Natural killer cell treated with Interleukin-12 subunit alpha and Interleukin-12 subunit beta and Interleukin-15 and Interleukin-18, amount 100 ng/mL, for 72 hours (primary cell): Measurements from ENCODE around the gene ANO8. TPM values are rescaled to one million over a fixed set of nuclear protein-coding genes. Genes with fewer than 3 reads are reported as not detected.
"Not testable (repeated sequence)": the region's sequence is repeated elsewhere in the genome, so short reads cannot be mapped to it uniquely, and the experiment has no call there.

Source experiments
- ATAC-seq, 2 donors: fragments of 150-1000 bp; cut with Tn5 transposase in 1 of 2; sonication (Bioruptor Pico), chemical (Tn5 transposase) in 1 of 2; 2 replicates each; pipeline ENCODE4 v1.10.0; 2021
- DNase-seq: peaks from one replicate; pipeline ENCODE4 v3.0.0; 2022; ENCODE audit warnings: low spot score
- H3K27ac Mint-ChIP-seq, 2 donors: 1 replicate in 1 of 2; 2 replicates in 1 of 2; pipeline ENCODE4 v1.8.0; 2022; ENCODE audit warnings: mixed read lengths in 2 of 2, mild to moderate bottlenecking in 1 of 2, moderate library complexity in 1 of 2
- H3K27me3 Mint-ChIP-seq, 2 donors: 1 replicate in 1 of 2; 2 replicates in 1 of 2; pipeline ENCODE4 v1.8.0; 2022; ENCODE audit warnings: mixed read lengths in 2 of 2
- H3K36me3 Mint-ChIP-seq: one replicate; pipeline ENCODE4 v1.8.0; 2022; ENCODE audit warnings: mixed read lengths
- H3K4me1 Mint-ChIP-seq, 2 donors: 1 replicate in 1 of 2; 2 replicates in 1 of 2; pipeline ENCODE4 v1.8.0; 2022; ENCODE audit warnings: low read depth in 2 of 2, mixed read lengths in 2 of 2, mild to moderate bottlenecking in 1 of 2
- H3K4me3 Mint-ChIP-seq: one replicate; pipeline ENCODE4 v1.8.0; 2022; ENCODE audit warnings: mixed read lengths
- H3K9me3 Mint-ChIP-seq: 2 replicates; pipeline ENCODE4 v1.8.0; 2022; ENCODE audit warnings: mixed read lengths
- total RNA-seq, 2 donors: library from RNA; stranded (reverse); gene quantifications; one replicate each; pipeline ENCODE4 v1.2.3, GENCODE V29; 2022

Gene ANO8
- total RNA-seq, 2 donors from 2014 or later = 5.5 to 7.0 TPM

DNA sequence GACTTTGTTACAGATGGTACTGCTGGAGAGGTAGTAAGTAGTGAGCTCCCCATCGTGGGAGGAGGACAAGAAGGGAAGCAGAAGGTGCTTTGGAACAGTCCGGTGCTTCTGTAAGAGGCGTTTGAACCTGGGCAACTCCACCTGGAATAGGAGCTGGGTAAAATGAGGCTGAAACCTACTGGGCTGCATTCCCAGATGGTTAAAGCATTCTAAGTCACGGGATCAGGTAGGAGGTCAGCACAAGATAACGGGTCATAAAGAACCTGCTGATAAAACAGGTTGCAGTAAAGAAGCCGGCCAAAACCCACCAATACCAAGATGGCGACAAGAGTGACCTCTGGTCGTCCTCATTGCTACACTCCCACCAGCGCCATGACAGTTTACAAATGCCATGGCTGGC is 47.9 kb downstream of the ANO8 start:
- H3K27me3 Mint-ChIP-seq = peaks cover 0 to 2% of the 10 kb centered on the region in 2 donors
- DNase-seq = no peak
- no peak overlapping the region for H3K27ac Mint-ChIP-seq
- no peak for ATAC-seq
- peaks cover 4 to 8% of the 10 kb centered on the region in 2 donors for H3K4me1 Mint-ChIP-seq
- no peaks in the 10 kb centered on the region for H3K36me3 Mint-ChIP-seq
- no peak overlapping the region for H3K4me3 Mint-ChIP-seq
- no peaks in the 10 kb centered on the region for H3K9me3 Mint-ChIP-seq

DNA sequence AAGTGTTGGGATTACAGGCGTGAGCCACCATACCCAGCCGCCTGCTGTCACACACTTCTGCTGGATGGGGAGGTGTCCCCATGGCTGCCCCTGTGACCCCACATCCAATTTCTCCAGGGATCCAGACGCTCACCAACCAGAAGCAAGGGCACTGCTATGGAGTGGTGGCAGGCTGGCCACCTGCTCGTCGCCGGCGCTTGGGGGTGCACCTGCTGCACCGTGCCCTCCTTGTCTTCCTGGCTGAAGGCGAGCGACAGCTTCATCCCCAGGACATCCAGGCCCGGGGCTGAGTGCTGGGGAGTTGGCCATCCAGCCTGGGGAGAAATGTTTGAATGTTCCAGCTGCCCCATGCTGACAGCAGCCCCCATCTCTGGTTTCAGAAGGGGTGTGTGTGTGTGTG is 48.4 kb downstream of the ANO8 start:
- no peak for DNase-seq
- Mint-ChIP-seq H3K4me1 (peaks cover 4 to 8% of the 10 kb centered on the region in 2 donors), H3K27ac (no peak overlapping the region), H3K27me3 (peaks cover 0 to 2% of the 10 kb centered on the region in 2 donors), H3K9me3 (no peaks in the 10 kb centered on the region), H3K4me3 (no peak overlapping the region), H3K36me3 (no peaks in the 10 kb centered on the region)
- no peak for ATAC-seq

DNA sequence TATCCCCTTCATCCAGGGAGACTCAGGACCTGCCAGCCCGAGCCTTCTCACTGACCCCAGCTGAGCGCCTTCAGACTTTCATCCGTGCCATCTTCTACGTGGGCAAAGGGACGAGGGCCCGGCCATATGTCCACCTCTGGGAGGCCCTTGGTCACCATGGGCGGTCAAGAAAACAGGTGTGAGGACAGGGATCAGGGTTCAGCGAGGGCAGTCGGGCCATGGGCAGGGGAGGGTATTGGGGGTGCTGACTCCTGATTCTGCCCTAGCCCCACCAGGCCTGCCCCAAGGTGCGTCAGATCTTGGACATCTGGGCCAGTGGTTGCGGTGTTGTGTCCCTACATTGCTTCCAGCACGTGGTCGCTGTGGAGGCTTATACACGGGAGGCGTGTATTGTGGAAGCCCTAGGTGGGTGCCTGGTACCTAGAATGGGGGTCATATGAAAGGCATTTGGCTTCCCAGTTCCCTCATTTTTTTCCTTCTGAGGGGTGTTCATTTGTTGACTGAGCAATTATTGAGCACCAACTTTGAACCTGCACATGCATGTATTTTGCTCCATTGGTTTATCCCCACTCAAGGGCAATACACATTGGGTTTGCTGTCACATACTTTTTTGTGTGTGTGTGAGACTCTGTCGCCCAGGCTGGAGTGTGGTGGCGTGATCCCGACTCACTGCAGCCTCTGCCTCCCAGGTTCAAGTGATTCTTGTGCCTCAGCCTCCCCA is 49.1 kb downstream of the ANO8 start:
- no peaks in the 10 kb centered on the region for H3K36me3 Mint-ChIP-seq
- peaks cover 0 to 2% of the 10 kb centered on the region in 2 donors for H3K27me3 Mint-ChIP-seq
- no peak for ATAC-seq
- no peak for DNase-seq
- no peaks in the 10 kb centered on the region for H3K9me3 Mint-ChIP-seq
- no peak overlapping the region for H3K27ac Mint-ChIP-seq
- no peak overlapping the region for H3K4me3 Mint-ChIP-seq
- peaks cover 4 to 8% of the 10 kb centered on the region in 2 donors for H3K4me1 Mint-ChIP-seq

DNA sequence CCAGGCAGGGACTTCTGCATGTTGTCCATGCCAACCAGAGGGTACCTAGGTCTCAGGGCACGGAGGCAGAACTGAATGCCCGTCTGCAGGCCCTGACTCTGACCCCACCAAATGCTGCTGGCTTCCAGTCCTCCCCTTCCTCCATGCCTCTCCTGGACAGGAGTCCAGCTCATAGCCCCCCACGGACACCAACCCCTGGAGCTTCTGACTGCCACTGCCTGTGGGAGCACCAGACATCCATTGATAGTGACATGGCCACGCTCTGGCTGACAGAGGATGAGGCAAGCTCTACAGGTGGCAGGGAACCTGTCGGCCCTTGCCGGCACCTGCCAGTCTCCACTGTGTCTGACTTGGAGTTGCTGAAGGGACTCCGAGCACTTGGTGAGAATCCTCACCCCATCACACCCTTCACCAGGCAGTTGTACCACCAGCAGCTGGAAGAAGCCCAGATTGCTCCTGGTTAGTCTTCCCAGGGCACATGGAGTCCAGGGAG is 51.1 kb downstream of the ANO8 start:
- ATAC-seq (no peak), DNase-seq (no peak)
- Mint-ChIP-seq H3K4me1 (peaks cover 4 to 8% of the 10 kb centered on the region in 2 donors), H3K9me3 (no peaks in the 10 kb centered on the region), H3K36me3 (no peaks in the 10 kb centered on the region), H3K27ac (no peak overlapping the region), H3K27me3 (peaks cover 0 to 2% of the 10 kb centered on the region in 2 donors), H3K4me3 (no peak overlapping the region)

DNA sequence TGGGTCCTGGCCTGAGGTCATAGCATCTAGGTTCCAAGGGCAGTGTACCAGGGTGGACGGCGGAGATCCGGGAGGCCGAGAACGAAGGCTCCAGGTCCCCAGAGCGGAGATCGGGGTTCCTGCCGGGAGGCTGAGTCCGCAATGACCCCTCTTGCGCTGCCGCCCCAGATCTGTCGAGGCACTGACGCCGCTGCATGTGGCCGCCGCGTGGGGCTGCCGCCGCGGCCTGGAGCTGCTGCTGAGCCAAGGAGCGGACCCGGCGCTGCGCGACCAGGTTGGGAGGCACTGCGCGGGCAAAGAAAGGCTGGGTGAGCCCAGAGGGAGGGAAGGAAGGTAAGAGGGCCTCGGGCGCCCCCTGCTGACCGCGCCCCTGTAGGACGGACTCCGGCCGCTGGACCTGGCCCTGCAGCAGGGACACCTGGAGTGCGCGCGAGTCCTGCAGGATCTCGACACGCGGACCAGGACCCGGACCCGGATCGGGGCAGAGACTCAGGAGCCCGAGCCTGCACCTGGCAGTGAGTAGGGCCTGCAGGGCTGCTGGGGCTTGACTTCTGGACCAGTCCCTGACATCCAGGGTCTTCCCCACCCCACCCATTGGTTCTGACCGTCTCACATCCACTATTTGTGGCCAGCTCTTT is 52.0 kb downstream of the ANO8 start:
- Mint-ChIP-seq H3K9me3 (no peaks in the 10 kb centered on the region), H3K27ac (peak overlapping the region in 1 of 2 donors; percentile 35), H3K4me3 (peak overlapping the region; percentile 89), H3K27me3 (peaks cover 0 to 2% of the 10 kb centered on the region in 2 donors), H3K4me1 (peaks cover 4 to 8% of the 10 kb centered on the region in 2 donors), H3K36me3 (no peaks in the 10 kb centered on the region)
- DNase-seq (peak; percentile 83), ATAC-seq (peak; percentile 89 to 94)

- peak within 1 kb of the TSS; percentile 89 for H3K4me3 Mint-ChIP-seq
- no peaks in the 10 kb centered on the region for H3K9me3 Mint-ChIP-seq
- no peaks in the 10 kb centered on the region for H3K36me3 Mint-ChIP-seq
- peaks cover 0 to 2% of the 10 kb centered on the region in 2 donors for H3K27me3 Mint-ChIP-seq
- H3K27ac Mint-ChIP-seq = peak within 1 kb of the TSS in 1 of 2 donors; percentile 35
- ATAC-seq (peak; percentile 43 to 64), DNase-seq (no peak)
- peaks cover 4 to 8% of the 10 kb centered on the region in 2 donors for H3K4me1 Mint-ChIP-seq
Observed at GRCh38 chr19:17281391-17282304, 53.0 kb downstream of the ANO8 start, which contains the start of gene ANKLE1. TSS of gene ANKLE1 (plus strand) at chr19:17281901. CDS start at chr19:17281921, 20 bp downstream.

- Mint-ChIP-seq H3K9me3 (no peaks in the 10 kb centered on the region), H3K4me1 (peaks cover 4 to 8% of the 10 kb centered on the region in 2 donors), H3K4me3 (no peak overlapping the region), H3K27ac (no peak overlapping the region), H3K36me3 (no peaks in the 10 kb centered on the region), H3K27me3 (peaks cover 0 to 2% of the 10 kb centered on the region in 2 donors)
- no peak for DNase-seq
- no peak for ATAC-seq
Observed at GRCh38 chr19:17279436-17279835, 55.2 kb downstream of the ANO8 start.

- H3K27ac Mint-ChIP-seq = no peak overlapping the region
- no peaks in the 10 kb centered on the region for H3K27me3 Mint-ChIP-seq
- no peaks in the 10 kb centered on the region for H3K4me1 Mint-ChIP-seq
- ATAC-seq (no peak), DNase-seq (no peak)
- no peaks in the 10 kb centered on the region for H3K9me3 Mint-ChIP-seq
- no peak overlapping the region for H3K4me3 Mint-ChIP-seq
- no peaks in the 10 kb centered on the region for H3K36me3 Mint-ChIP-seq
Observed at GRCh38 chr19:17275441-17276175, 59.0 kb downstream of the ANO8 start.

DNA sequence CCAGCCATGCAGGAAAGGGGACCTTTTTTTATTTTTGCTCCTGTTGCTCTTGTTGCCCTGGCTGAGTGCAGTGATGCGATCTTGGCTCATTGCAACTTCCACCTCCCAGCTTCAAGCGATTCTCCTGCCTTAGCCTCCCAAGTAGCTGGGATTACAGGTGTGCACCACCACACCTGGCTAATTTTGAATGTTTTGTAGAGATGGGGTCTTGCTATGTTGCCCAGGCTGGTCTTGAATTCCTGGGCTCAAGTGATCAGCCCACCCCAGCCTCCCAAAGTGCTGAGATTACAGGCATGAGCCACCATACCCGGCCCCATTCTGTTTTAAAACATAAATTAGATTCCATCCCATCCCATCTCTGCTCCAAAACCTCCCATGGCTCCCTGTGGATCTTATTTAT is 59.8 kb downstream of the ANO8 start:
- not testable (repeated sequence) for H3K4me3 Mint-ChIP-seq, ATAC-seq, H3K27ac Mint-ChIP-seq, H3K36me3 Mint-ChIP-seq, H3K4me1 Mint-ChIP-seq, H3K27me3 Mint-ChIP-seq, H3K9me3 Mint-ChIP-seq, DNase-seq

Other genes with a start within 250 kb of the ANO8 start
- 10 to 100 TPM; 25.9 to 28.7 TPM for gene USE1, start 119.5 kb downstream of the ANO8 start, total RNA-seq
- 10 to 100 TPM; 14.7 to 31.9 TPM for gene OCEL1, start 108.6 kb downstream of the ANO8 start, total RNA-seq
- 10 to 100 TPM in 1 of 2 donors, 1 to 10 TPM in 1; 2.7 to 12.2 TPM for gene NR2F6, start 88.9 kb downstream of the ANO8 start, total RNA-seq
- gene USHBP1, start 70.1 kb downstream of the ANO8 start, total RNA-seq = not detected
- 100 to 1,000 TPM in 1 of 2 donors, 10 to 100 TPM in 1; 90.1 to 143 TPM for gene BABAM1, start 67.4 kb downstream of the ANO8 start, total RNA-seq
- 10 to 100 TPM in 1 of 2 donors, 1 to 10 TPM in 1; 2.0 to 34.6 TPM for gene ANKLE1, start 53.0 kb downstream of the ANO8 start, total RNA-seq
- 1 to 10 TPM; 6.5 to 6.8 TPM for gene ABHD8, start 31.4 kb downstream of the ANO8 start, total RNA-seq
- gene MRPL34, start 29.0 kb downstream of the ANO8 start, total RNA-seq = 100 to 1,000 TPM in 1 of 2 donors, 10 to 100 TPM in 1; 61.4 to 106 TPM
- gene DDA1, start 25.3 kb downstream of the ANO8 start, total RNA-seq = 10 to 100 TPM; 57.7 to 68.3 TPM
- 10 to 100 TPM; 31.6 to 72.5 TPM for gene GTPBP3, start 2.7 kb upstream of the ANO8 start, total RNA-seq
- under 1 TPM in 1 of 2 donors, not detected in 1; 0.59 TPM for gene PLVAP, start 42.5 kb upstream of the ANO8 start, total RNA-seq
- 1 to 10 TPM; 4.4 to 6.6 TPM for gene CCDC194, start 59.3 kb upstream of the ANO8 start, total RNA-seq
- 100 to 1,000 TPM; 150 to 282 TPM for gene BST2, start 70.8 kb upstream of the ANO8 start, total RNA-seq
- gene MVB12A, start 85.2 kb upstream of the ANO8 start, total RNA-seq = 10 to 100 TPM; 37.0 to 45.9 TPM
- not detected for gene TMEM221, start 113.8 kb upstream of the ANO8 start, total RNA-seq
- not detected for gene NXNL1, start 126.1 kb upstream of the ANO8 start, total RNA-seq
- 1 to 10 TPM; 2.2 to 6.0 TPM for gene SLC27A1, start 135.7 kb upstream of the ANO8 start, total RNA-seq
- gene PGLS, start 176.8 kb upstream of the ANO8 start, total RNA-seq = 10 to 100 TPM; 42.8 to 64.6 TPM
- gene COLGALT1, start 220.8 kb upstream of the ANO8 start, total RNA-seq = 100 to 1,000 TPM in 1 of 2 donors, 10 to 100 TPM in 1; 53.9 to 122 TPM